GM13977 (cell line): ENCODE results near the gene LOXL3.

ENCODE experiments used
- DNase-seq: peaks from one replicate; pipeline ENCODE4 v3.0.0; 2012; ENCODE audit warnings: low spot score
- in situ Hi-C: fragments of 300-500 bp; cut with MboI; formaldehyde crosslinking; loops from one replicate; pipeline ENCODE4 v1.12.0; 2022; ENCODE audit warnings: low sequenced_read_pairs, low pct_unique_long_range_greater_than_20kb, mixed read lengths, inconsistent platforms; ENCODE audit not compliant: unreplicated experiment
- TF ChIP-seq, protein P1 (sequence below): IDR thresholded peaks from 2 replicates; pipeline ENCODE4 v1.5.1; 2012; ENCODE audit warnings: mild to moderate bottlenecking, control low read depth; ENCODE audit not compliant: insufficient read depth; ENCODE audit errors: extremely low read depth, missing control alignments

The LOXL3 gene, protein sequence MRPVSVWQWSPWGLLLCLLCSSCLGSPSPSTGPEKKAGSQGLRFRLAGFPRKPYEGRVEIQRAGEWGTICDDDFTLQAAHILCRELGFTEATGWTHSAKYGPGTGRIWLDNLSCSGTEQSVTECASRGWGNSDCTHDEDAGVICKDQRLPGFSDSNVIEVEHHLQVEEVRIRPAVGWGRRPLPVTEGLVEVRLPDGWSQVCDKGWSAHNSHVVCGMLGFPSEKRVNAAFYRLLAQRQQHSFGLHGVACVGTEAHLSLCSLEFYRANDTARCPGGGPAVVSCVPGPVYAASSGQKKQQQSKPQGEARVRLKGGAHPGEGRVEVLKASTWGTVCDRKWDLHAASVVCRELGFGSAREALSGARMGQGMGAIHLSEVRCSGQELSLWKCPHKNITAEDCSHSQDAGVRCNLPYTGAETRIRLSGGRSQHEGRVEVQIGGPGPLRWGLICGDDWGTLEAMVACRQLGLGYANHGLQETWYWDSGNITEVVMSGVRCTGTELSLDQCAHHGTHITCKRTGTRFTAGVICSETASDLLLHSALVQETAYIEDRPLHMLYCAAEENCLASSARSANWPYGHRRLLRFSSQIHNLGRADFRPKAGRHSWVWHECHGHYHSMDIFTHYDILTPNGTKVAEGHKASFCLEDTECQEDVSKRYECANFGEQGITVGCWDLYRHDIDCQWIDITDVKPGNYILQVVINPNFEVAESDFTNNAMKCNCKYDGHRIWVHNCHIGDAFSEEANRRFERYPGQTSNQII

DNA sequence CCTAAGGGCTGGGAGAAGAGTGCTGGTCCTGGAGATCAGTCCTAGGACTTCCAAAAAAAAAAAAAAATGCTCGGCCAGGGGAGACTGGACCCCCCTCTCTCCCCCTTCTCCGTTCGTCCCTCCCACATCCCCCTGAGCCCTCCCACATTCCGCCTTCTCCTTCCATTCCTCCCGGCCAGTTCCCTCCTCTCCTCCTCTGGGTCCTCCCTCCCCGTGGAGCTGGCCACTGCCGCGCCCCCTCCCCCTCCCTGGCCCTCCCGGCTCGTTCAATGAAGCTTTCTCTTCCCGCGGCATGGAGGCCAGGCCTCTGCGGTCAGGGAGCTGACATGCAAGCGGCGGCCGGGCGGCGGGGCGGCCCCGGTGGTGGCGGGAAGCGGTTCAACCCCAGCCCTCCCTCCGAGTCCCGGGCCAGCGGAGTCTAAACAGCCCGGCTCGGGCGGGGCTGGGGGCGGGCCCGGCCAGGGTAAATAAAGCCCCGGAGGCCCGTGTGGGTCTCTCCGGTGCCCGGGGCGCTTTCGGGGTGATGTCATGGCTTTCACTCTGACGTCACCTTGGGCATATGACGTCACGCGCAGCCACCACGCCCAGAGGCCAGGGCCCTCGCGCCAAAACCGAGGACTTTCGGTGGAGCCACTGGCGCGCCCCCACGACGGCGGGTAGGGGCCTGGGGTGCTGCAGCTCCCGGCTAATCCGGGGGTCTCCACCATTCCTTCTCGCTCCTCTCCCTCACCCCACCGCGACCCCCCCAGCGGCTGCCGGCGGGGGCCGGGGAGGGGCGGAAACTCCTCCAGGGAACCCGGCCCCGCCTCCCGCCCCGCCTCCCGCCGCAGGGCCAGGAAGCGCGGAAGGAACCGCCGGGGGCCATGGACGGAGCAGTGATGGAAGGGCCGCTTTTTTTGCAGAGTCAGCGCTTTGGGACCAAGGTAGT, at the start of gene LOXL3, which contains the start of gene DOK1:
Gene LOXL3 (minus strand): TSS at position 51 of the 928 bp plus-strand sequence. CDS start 1,308 bp downstream, outside the sequence.
Gene DOK1 (plus strand): TSS at position 829 of the 928 bp plus-strand sequence. CDS start 35 bp downstream, at position 864.
- DNase-seq = peak; percentile 94
- in situ Hi-C loops = no loop called here

DNA sequence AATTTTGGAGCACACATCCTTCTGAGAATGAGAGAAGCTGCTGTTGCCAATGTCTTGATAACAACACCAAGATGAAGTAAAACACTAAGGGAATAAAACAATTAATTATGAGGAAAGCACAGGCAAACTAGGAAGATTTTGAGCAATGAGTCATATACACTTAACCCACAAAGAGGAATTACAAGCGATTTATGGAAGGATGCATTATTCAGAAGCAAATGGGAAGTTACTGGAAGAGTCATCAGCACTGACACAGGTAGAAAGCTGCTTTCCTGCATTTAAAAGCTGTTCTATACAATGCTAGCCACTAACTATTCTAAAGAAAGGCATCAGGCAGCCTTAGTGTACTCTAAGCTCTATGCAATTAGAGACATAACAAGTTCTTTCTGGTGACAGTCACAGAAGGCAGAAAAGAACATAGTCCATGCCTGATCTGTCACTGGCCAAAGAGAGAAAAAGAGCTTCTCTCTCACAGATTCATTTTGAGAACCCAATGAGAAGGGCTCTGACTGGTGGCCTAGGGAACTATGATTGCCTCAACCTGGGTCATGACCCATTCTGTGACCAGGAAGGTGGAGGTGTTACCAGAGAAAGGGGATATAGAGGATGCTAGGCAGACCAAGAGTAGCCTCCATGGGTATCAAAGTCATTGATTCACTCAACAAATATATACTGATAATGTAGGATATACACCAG, 49.0 kb upstream of the LOXL3 start:
- no peak for DNase-seq
- in situ Hi-C loops = no loop called here
- TF ChIP-seq, protein P1, sequence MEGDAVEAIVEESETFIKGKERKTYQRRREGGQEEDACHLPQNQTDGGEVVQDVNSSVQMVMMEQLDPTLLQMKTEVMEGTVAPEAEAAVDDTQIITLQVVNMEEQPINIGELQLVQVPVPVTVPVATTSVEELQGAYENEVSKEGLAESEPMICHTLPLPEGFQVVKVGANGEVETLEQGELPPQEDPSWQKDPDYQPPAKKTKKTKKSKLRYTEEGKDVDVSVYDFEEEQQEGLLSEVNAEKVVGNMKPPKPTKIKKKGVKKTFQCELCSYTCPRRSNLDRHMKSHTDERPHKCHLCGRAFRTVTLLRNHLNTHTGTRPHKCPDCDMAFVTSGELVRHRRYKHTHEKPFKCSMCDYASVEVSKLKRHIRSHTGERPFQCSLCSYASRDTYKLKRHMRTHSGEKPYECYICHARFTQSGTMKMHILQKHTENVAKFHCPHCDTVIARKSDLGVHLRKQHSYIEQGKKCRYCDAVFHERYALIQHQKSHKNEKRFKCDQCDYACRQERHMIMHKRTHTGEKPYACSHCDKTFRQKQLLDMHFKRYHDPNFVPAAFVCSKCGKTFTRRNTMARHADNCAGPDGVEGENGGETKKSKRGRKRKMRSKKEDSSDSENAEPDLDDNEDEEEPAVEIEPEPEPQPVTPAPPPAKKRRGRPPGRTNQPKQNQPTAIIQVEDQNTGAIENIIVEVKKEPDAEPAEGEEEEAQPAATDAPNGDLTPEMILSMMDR = no peak

More for the DNA sequence above, at the start of gene LOXL3, which contains the start of gene DOK1:
- TF ChIP-seq, protein P1 = no peak

DNA sequence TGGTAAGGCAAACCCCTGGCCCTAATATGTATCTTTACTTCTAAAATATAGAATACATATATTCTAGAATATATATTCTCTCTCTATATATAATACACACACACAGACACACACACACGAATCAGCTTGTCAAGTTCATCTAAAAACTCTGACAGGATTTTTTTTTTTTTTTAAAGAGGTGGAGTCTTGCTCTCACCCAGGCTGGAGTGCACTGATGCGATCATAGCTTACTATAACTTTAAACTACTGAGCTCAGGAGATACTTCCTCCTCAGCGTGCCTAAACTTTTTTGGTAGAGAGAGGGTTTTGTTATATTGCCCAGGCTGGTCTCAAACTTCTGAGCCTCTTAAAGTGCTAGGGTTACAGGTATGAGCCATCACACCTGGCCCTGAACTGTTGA, 45.9 kb upstream of the LOXL3 start:
- no peak for DNase-seq
- in situ Hi-C loops = loop anchor here (25.0 kb wide), 1 partner anchor 112 kb away; the partner anchor contains the start of genes CCDC142, LBX2 and TTC31
- TF ChIP-seq, protein P1 = no peak

DNA sequence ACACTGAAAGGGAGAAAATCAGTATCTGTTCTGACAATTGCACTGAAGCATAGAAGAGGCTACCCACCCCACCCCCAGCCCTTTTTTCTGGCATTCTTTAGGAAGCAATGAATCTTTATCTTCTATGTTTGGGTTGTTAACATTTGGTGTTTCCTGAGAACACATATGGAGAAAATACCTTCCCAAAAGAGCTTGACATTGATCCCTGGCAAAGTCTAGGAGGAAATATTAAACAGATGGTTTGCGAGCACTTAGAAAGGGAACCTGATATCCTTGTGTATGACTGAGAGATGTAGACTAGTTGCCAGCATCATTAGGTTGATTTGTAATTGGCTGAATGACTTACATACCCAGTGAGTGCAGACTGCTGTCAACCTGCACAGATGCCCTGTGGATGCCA, 43.7 kb upstream of the LOXL3 start:
- in situ Hi-C loops = loop anchor here (25.0 kb wide), 1 partner anchor 110 kb away; the partner anchor contains the start of genes CCDC142, LBX2 and TTC31
- no peak for DNase-seq
- TF ChIP-seq, protein P1 = no peak

DNA sequence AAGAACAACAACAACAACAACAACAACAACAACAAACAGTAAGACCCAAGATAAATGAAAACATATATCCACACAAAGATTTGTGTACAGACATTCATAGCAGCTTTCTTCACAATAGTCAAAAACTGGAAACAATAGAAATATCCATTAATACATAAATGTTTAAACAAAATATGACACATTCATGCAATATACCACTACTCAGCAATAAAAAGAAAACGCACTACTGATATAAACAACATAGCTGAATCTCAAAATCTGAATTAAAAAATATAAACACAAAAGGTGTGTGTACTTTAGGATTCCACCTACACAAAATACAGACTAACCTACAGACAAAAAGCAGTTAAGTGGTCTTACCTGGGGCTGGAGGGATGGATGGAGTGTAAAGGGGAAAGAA, 42.8 kb upstream of the LOXL3 start:
- in situ Hi-C loops = loop anchor here (25.0 kb wide), 1 partner anchor 109 kb away; the partner anchor contains the start of genes CCDC142, LBX2 and TTC31
- TF ChIP-seq, protein P1 = no peak
- no peak for DNase-seq
